KOPT-K1 (cell line): ENCODE data around the gene OSBP2.

Experiments
- H3K27ac ChIP-seq: fragments of 200-600 bp; sonication (generic); 2 replicates; pipeline ENCODE4 v1.5.1; 2016; ENCODE audit warnings: antibody characterized with exemption, mild to moderate bottlenecking, low read depth, low read length; ENCODE audit not compliant: poor library complexity, severe bottlenecking
- H3K36me3 ChIP-seq: fragments of 200-600 bp; sonication (generic); 2 replicates; pipeline ENCODE4 v1.5.1; 2017; ENCODE audit warnings: antibody characterized with exemption, mild to moderate bottlenecking, low read length, moderate library complexity; ENCODE audit not compliant: insufficient read depth
- H3K9me3 ChIP-seq: fragments of 200-600 bp; sonication (generic); 2 replicates; pipeline ENCODE4 v1.5.1; 2017; ENCODE audit warnings: antibody characterized with exemption, low read length, mild to moderate bottlenecking; ENCODE audit not compliant: insufficient read depth, poor library complexity, severe bottlenecking

OSBP2 gene

DNA sequence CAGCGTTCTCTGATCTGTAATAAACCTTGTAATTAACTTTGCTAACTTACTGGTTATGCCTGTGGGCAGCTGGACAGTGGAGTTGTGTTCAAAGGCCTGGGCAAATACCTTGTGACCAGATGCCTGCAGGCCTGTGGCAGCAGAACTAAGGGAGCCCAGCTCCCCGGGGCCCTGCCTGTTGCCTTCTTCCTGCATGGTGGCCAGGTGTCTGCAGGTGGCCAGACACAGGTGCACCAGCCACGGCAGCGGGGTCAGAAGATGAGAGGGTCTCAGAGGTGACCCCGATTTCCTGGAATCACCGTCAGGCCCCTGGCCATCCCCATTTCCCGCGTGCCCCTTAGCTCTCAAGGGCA is 127.2 kb downstream of the OSBP2 start:
- H3K27ac ChIP-seq, result no peak overlapping the region
- no peaks in the 10 kb centered on the region for H3K36me3 ChIP-seq
- H3K9me3 ChIP-seq, result no peaks in the 10 kb centered on the region

- Histone ChIP-seq H3K36me3 (no peaks in the 10 kb centered on the region), H3K27ac (no peak overlapping the region), H3K9me3 (no peaks in the 10 kb centered on the region)
Observed at GRCh38 chr22:30822216-30823014, 127.7 kb downstream of the OSBP2 start.

GRCh38 chr22:30823015-30823370 is 128.3 kb downstream of the OSBP2 start:
- Histone ChIP-seq H3K27ac (no peak overlapping the region), H3K36me3 (no peaks in the 10 kb centered on the region)

GRCh38 chr22:30824096-30824495 is 129.4 kb downstream of the OSBP2 start:
- Histone ChIP-seq H3K9me3 (no peaks in the 10 kb centered on the region), H3K36me3 (no peaks in the 10 kb centered on the region), H3K27ac (no peak overlapping the region)

More at GRCh38 chr22:30823015-30823370, 128.3 kb downstream of the OSBP2 start:
- H3K9me3 ChIP-seq, result no peaks in the 10 kb centered on the region

DNA sequence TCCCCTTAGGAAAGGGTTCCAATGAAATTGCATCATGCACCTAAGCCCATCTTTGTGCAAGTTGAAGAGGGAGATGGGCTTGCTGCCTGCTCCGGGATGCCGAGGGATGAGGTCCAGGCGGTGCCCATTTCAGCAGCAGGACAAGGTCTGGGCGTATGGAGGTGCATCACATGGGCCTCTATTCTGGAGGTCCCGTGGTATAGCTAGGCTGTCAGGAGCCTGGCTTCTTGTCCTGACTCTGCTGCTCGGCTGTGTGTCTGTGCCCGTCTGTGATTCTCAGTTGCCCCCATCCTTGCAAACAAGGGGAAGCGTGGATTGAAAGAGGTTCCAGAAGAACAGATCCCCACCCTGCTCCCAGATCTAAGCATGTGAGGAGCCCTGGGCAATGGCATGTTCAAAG is 130.0 kb downstream of the OSBP2 start:
- Histone ChIP-seq H3K27ac (no peak overlapping the region), H3K36me3 (no peaks in the 10 kb centered on the region), H3K9me3 (no peaks in the 10 kb centered on the region)

GRCh38 chr22:30825711-30826505 is 131.2 kb downstream of the OSBP2 start:
- Histone ChIP-seq H3K27ac (no peak overlapping the region), H3K36me3 (no peaks in the 10 kb centered on the region), H3K9me3 (no peaks in the 10 kb centered on the region)

DNA sequence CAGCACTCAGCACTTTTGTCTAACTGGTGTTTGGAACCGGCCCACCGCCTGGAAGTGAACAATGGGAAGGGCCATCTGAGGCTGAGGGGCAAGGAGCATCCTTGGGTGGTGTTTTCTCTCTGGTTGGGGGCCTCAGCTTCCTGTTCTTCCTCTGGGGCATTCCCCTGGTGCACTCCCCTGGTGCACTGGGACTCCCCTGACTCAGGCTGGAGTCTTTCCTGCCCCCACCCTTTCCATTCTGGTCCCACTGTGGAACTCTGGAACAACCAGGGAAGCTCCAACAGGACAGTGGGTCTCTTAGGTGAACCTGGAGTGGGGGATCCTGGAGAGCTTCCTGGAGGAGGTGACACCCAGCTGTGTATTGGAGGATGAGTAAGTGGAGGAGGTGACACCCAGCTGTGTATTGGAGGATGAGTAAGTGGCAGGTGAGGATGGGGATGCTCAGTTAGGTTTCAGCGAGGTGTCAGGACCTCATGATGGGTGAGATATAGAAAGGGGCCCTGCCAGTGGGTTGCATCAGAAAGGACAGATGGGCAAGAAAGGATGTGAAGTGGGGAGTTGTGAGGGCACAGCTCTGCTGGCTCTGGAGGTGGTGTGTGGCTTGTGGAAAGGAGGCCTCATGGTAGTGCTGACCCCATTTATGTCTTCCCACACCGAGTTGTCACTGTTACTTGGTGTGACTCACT is 132.1 kb downstream of the OSBP2 start:
- Histone ChIP-seq H3K27ac (no peak overlapping the region), H3K36me3 (no peaks in the 10 kb centered on the region), H3K9me3 (no peaks in the 10 kb centered on the region)

DNA sequence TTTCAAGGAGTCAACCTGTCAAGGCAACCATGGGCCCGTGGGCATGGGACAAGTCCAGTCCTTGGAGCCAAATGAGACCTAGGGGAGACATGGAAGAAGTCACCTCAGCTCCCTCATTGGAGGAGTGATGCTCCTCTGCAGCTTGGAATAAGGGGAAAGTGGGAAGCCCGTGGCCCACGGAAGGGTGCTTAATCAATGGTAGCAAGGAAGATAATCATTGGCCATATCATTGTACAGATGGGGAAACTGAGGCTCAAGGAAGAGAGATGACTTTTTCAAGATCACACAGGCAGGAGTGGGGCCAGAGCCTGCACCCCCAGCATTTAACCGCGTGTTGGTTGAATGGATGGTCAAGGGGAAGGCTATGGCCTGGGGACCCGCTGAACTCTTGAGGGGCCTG is 133.0 kb downstream of the OSBP2 start:
- Histone ChIP-seq H3K36me3 (no peaks in the 10 kb centered on the region), H3K27ac (no peak overlapping the region), H3K9me3 (no peaks in the 10 kb centered on the region)

DNA sequence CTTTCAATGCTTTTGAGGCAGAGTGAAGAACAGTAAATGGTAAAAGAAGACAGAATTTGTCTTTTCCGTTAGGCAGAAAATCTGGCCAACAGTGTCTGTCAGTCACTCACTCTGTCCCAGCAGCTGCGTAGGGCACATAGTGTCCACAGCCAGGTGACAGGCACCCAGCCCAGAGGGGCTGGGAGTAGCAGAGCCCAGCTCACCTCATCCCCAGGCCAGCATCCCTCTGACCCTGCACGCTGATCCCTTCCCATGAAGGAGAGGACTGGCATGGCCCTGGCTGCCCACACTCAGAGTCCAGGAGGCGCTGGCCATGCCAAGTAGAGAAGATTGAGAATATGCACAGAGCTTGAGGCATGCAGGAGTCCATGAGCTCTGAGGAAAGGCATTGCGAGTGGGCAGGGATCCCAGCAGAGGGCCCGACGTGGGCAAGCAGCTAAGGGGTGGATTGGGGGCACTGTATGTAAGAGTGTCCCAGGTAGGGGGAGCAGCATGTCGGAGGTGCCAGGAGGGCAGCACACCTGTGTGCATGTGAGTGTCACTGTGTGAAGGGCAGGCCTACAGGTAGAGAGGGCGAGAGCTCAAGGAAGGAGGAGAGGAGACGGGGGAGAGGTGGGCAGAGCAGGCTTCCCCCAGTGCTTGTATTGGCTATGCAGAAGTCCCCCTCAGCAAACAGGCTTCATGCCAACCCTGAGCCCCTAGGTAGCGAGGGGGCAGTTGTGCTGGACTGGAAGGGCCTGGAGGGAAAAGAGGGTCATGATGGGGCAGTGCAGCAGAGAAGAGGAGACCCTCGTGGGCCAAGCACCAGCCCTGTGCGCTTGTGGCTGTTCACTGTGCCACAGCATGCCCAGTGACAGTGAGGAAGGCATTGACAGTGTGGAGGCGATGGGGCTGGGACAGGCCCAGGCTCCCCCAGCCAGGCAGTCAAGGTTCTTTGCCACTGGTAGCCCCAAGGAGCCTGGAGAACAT is 133.8 kb downstream of the OSBP2 start:
- H3K27ac ChIP-seq, result no peak overlapping the region
- H3K36me3 ChIP-seq, result no peaks in the 10 kb centered on the region
- H3K9me3 ChIP-seq, result no peaks in the 10 kb centered on the region

- Histone ChIP-seq H3K9me3 (no peaks in the 10 kb centered on the region), H3K36me3 (no peaks in the 10 kb centered on the region), H3K27ac (no peak overlapping the region)
Observed at GRCh38 chr22:30829901-30830550, 135.4 kb downstream of the OSBP2 start.

GRCh38 chr22:30830907-30831306 is 136.2 kb downstream of the OSBP2 start:
- Histone ChIP-seq H3K9me3 (no peaks in the 10 kb centered on the region), H3K27ac (no peak overlapping the region), H3K36me3 (no peaks in the 10 kb centered on the region)

- Histone ChIP-seq H3K9me3 (peaks cover 2% of the 10 kb centered on the region), H3K36me3 (no peaks in the 10 kb centered on the region), H3K27ac (no peak overlapping the region)
Observed at GRCh38 chr22:30832407-30832987, 137.8 kb downstream of the OSBP2 start.

- Histone ChIP-seq H3K27ac (no peak overlapping the region), H3K9me3 (peaks cover 10% of the 10 kb centered on the region), H3K36me3 (no peaks in the 10 kb centered on the region)
Observed at GRCh38 chr22:30833322-30833721, 138.6 kb downstream of the OSBP2 start.

- no peaks in the 10 kb centered on the region for H3K36me3 ChIP-seq
- H3K9me3 ChIP-seq, result peaks cover 11% of the 10 kb centered on the region
- H3K27ac ChIP-seq, result no peak overlapping the region
Observed at GRCh38 chr22:30837531-30837930, 142.9 kb downstream of the OSBP2 start.
